GM12878 (cell line): ENCODE results near the gene NID1. TPM values are rescaled to one million over a fixed set of nuclear protein-coding genes. Genes with fewer than 3 reads are reported as not detected.

ENCODE experiments used
- ATF2 ChIP-seq: IDR thresholded peaks from 2 replicates; pipeline ENCODE4 v1.6.1; 2012; ENCODE audit warnings: low read length, inconsistent platforms
- BCL11A ChIP-seq: IDR thresholded peaks from 2 replicates; pipeline ENCODE4 v1.6.1; 2011; ENCODE audit warnings: low read depth, low read length
- CREB1 ChIP-seq: IDR thresholded peaks from 2 replicates; pipeline ENCODE4 v1.6.1; 2012; ENCODE audit warnings: low read depth, mild to moderate bottlenecking, inconsistent platforms
- FOS ChIP-seq: IDR thresholded peaks from 3 replicates; pipeline ENCODE4 v1.6.1; 2011; ENCODE audit warnings: borderline replicate concordance; ENCODE audit not compliant: insufficient read length; ENCODE audit errors: extremely low read depth
- GATAD2B ChIP-seq: fragments of 450-650 bp; conservative IDR thresholded peaks from 2 replicates; pipeline ENCODE4 v1.6.1; 2017; ENCODE audit warnings: low read depth, mild to moderate bottlenecking, moderate library complexity
- HCFC1 ChIP-seq: fragments of 150-350 bp; IDR thresholded peaks from 2 replicates; pipeline ENCODE4 v1.6.1; 2014; ENCODE audit warnings: low read length
- IKZF2 ChIP-seq, 2 experiments: fragments of 450-650 bp; IDR thresholded peaks; 2 replicates each; pipeline ENCODE4 v1.6.1; 2017; ENCODE audit warnings: mild to moderate bottlenecking in 2 of 2, moderate library complexity in 2 of 2
- LARP7 ChIP-seq: fragments of 450-650 bp; IDR thresholded peaks from 2 replicates; pipeline ENCODE4 v1.6.1; 2017; ENCODE audit warnings: mild to moderate bottlenecking
- MEF2B ChIP-seq: fragments of 450-650 bp; IDR thresholded peaks from 2 replicates; pipeline ENCODE4 v1.6.1; 2018; ENCODE audit warnings: mild to moderate bottlenecking, moderate library complexity; ENCODE audit not compliant: partially characterized antibody, poor library complexity, severe bottlenecking
- NRF1 ChIP-seq: conservative IDR thresholded peaks from 2 replicates; pipeline ENCODE4 v1.6.1; 2011; ENCODE audit warnings: mild to moderate bottlenecking, low read depth, low read length, improper control_type of control experiment
- PAX8 ChIP-seq: fragments of 450-650 bp; IDR thresholded peaks from 2 replicates; pipeline ENCODE4 v1.6.1; 2017; ENCODE audit warnings: mild to moderate bottlenecking, moderate library complexity
- PML ChIP-seq: IDR thresholded peaks from 2 replicates; pipeline ENCODE4 v1.6.1; 2012; ENCODE audit warnings: low read length, inconsistent platforms
- RCOR1 ChIP-seq: conservative IDR thresholded peaks from 2 replicates; pipeline ENCODE4 v1.6.1; 2012; ENCODE audit warnings: low read depth, low read length, improper control_type of control experiment
- SMC3 ChIP-seq: IDR thresholded peaks from 2 replicates; pipeline ENCODE4 v1.6.1; 2011; ENCODE audit warnings: low read length, improper control_type of control experiment, borderline replicate concordance
- STAT1 ChIP-seq: fragments of 450-650 bp; conservative IDR thresholded peaks from 2 replicates; pipeline ENCODE4 v1.6.1; 2014; ENCODE audit warnings: antibody characterized with exemption, mild to moderate bottlenecking
- TAF1 ChIP-seq: IDR thresholded peaks from 2 replicates; pipeline ENCODE4 v1.6.1; 2011; ENCODE audit warnings: mild to moderate bottlenecking, low read depth, low read length, borderline replicate concordance
- TARDBP ChIP-seq: IDR thresholded peaks from 2 replicates; pipeline ENCODE4 v1.6.1; 2016; ENCODE audit warnings: borderline replicate concordance
- TCF12 ChIP-seq: IDR thresholded peaks from 2 replicates; pipeline ENCODE4 v1.6.1; 2011; ENCODE audit warnings: low read depth, mild to moderate bottlenecking, low read length
- ZBTB4 ChIP-seq: fragments of 450-650 bp; formaldehyde crosslinking; IDR thresholded peaks from 2 replicates; pipeline ENCODE4 v1.4.0; 2022; ENCODE audit warnings: mild to moderate bottlenecking, moderate library complexity
- ZNF207 ChIP-seq: fragments of 450-650 bp; IDR thresholded peaks from 2 replicates; pipeline ENCODE4 v1.6.1; 2014; ENCODE audit warnings: antibody characterized with exemption, mild to moderate bottlenecking, borderline replicate concordance
- polyA plus RNA-seq, 11 experiments: library from polyadenylated mRNA; depleted of rRNA in 4 of 11; unstranded in 6 of 11; stranded (reverse) in 5 of 11; fragments of >200 nt; fragmentation: Nextera tagmentation in 4 of 11; fragmentation: Illumina TruSeq in 1 of 11; extraction: Ambion mirVana in 4 of 11; extraction: Trizol in 1 of 11; gene quantifications; 1 replicate in 1 of 11; 2 replicates in 10 of 11; pipeline versions ENCODE4 v1.2.1 to v1.2.3, GENCODE V29; 2011 to 2016; ENCODE audit warnings: inconsistent platforms in 2 of 11, missing spikeins in 2 of 11, low read depth in 1 of 11
- total RNA-seq, 4 experiments: library from RNA; depleted of rRNA in 3 of 4; stranded (reverse); fragments of >200 nt in 3 of 4; fragmentation: Illumina TruSeq in 1 of 4; extraction: Trizol in 1 of 4; gene quantifications; 2 replicates each; pipeline versions ENCODE4 v1.2.1 to v1.2.3, GENCODE V29; 2013 to 2021
- TF ChIP-seq, protein P1 (sequence below): fragments of 450-650 bp; formaldehyde crosslinking; IDR thresholded peaks from 2 replicates; pipeline ENCODE4 v1.4.0; 2020; ENCODE audit warnings: mild to moderate bottlenecking, moderate library complexity

Gene NID1
- total and polyA plus RNA-seq, 10 of the 15 experiments (the other 5 are each of a cell fraction or from before 2014, with no cell fraction given), result 4.2 to 25.7 (median 11.3) TPM

GRCh38 chr1:235954306-235955283, 110.3 kb downstream of the NID1 start (continued):
- TF ChIP-seq, protein P1, sequence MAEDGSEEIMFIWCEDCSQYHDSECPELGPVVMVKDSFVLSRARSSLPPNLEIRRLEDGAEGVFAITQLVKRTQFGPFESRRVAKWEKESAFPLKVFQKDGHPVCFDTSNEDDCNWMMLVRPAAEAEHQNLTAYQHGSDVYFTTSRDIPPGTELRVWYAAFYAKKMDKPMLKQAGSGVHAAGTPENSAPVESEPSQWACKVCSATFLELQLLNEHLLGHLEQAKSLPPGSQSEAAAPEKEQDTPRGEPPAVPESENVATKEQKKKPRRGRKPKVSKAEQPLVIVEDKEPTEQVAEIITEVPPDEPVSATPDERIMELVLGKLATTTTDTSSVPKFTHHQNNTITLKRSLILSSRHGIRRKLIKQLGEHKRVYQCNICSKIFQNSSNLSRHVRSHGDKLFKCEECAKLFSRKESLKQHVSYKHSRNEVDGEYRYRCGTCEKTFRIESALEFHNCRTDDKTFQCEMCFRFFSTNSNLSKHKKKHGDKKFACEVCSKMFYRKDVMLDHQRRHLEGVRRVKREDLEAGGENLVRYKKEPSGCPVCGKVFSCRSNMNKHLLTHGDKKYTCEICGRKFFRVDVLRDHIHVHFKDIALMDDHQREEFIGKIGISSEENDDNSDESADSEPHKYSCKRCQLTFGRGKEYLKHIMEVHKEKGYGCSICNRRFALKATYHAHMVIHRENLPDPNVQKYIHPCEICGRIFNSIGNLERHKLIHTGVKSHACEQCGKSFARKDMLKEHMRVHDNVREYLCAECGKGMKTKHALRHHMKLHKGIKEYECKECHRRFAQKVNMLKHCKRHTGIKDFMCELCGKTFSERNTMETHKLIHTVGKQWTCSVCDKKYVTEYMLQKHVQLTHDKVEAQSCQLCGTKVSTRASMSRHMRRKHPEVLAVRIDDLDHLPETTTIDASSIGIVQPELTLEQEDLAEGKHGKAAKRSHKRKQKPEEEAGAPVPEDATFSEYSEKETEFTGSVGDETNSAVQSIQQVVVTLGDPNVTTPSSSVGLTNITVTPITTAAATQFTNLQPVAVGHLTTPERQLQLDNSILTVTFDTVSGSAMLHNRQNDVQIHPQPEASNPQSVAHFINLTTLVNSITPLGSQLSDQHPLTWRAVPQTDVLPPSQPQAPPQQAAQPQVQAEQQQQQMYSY (CRISPR knock-in tag), result no peak
- TF ChIP-seq TCF12 (peak; percentile 97), MEF2B (peak; percentile 75), PML (no peak), BCL11A (peak; percentile 91), SMC3 (peak; percentile 36; the same call in 1 of the 2 replicates), IKZF2 (IDR thresholded peaks at IDR 0.05) (peak; percentile 99), NRF1 (no peak), ZBTB4 (CRISPR knock-in tag) (no peak), TAF1 (no peak), GATAD2B (peak; percentile 98), ZNF207 (peak; percentile 71; the same call in 1 of the 2 replicates), PAX8 (no peak), STAT1 (no peak), ATF2 (peak; percentile 63; the same call in 1 of the 2 replicates), HCFC1 (no peak), TARDBP (peak; percentile 52; the same call in 1 of the 2 replicates), FOS (no peak), LARP7 (peak; percentile 76), RCOR1 (peak; percentile 88; the same call in 1 of the 2 replicates), CREB1 (0 out of 2 replicates have a peak, but pooled peaks have one; percentile 43)
